ENCODE data around the gene ATG2A. TPM values are rescaled to one million over a fixed set of nuclear protein-coding genes. Genes with fewer than 3 reads are reported as not detected.
A peak's percentile ranks its signal among the peaks of the same experiment; 100 is the strongest.

ATG2A gene
- total and polyA plus RNA-seq, 9 donors, result 7.5 to 16.0 (median 12.2) TPM

DNA sequence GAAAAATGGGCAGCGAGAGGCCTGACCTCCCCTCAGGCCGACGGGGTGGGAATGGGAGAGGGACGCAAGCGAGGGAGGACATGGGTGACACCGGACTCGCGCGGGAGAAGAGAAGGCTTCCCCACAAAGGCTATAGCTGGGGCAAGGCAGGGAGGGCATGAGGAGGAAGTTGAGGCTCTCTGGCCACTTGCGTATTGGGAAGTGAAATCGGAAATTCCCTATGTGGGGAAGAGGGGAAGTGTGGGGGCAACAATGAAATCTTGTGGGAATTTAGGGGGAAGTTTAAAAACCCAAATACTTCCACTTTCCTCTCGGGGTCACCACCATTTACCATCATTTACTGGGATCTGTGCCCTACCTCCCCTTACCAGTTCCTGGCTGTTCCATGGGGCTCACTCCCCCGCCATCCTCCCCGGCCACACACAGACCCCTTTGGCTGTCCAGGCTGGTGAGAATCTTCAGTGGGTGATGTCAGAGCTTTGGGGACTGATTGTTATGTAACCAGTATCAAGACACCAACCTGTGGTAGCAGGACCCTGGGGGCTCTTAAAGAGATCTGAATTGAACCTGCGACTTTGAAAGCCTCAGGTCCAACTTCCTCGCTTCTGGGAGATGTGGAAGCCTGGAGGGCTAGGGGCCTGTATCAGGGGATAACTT lies 37.6 kb downstream of the ATG2A start:
- peaks cover 3% of the 10 kb centered on the region for H3K36me3 ChIP-seq (ENCODE audit: control insufficient read depth, insufficient read depth, low read length)
- DNase-seq, result peak; percentile 73
- WGBS (ENCODE audit: insufficient coverage), result 11% methylated on average over 11 of the region's 16 CpGs
- H3K4me1 ChIP-seq (ENCODE audit: control insufficient read depth, insufficient read depth, low read length), result peaks cover 44% of the 10 kb centered on the region
- peak overlapping the region; percentile 93 for H3K27ac ChIP-seq (ENCODE audit: low read length)
- no peaks in the 10 kb centered on the region for H3K27me3 ChIP-seq (ENCODE audit: control insufficient read depth, insufficient read depth, low read length)
- peak overlapping the region; percentile 84 for H3K4me3 ChIP-seq (ENCODE audit: low read length)
- no peaks in the 10 kb centered on the region for H3K9me3 ChIP-seq (replicated peaks; ENCODE audit: control insufficient read depth, low read depth, low read length)

DNA sequence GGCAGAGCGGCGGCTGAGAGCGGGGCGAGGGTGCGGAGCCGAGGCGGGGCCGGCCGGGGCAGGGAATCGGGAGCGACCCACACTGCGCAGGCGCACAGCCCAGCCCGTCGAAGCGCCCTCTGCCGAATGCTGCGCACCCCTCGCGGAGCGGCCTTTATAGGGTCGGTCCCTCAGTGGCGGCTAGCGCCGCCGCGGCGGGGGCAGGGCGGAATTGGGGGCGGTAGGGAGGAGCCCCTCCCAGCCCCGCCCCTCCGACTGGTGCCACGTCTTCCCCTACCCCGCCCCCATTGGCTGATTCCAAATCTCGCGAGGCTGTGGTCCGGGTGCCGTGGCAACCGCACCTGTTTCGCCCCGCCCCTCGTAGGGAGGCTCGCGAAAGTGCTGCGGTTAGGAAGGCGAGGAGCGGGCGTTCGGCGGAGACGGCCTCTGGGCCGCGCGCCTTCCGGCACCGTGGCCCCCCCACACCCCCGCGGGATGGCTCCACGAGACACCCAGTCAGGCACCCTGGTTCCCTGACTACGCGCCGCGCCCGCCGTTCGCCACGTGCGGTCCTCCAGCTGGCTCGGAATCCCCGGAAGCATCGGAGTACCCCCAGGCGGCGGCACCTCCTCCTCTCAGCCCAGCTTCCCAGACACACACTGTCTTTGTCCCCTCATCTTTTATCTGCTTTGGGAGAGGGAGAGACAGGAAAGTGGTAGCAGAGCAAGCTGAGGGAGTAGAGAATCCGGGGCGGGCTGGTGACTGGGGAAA lies 38.3 kb downstream of the ATG2A start, which contains the start of gene EHD1:
Gene EHD1 (minus strand): TSS at position 128 of the 750 bp plus-strand sequence. CDS start 157 bp downstream, outside the sequence.
- WGBS (ENCODE audit: insufficient coverage), result under 1% methylated on average over 50 of the region's 75 CpGs
- Histone ChIP-seq H3K4me3 (ENCODE audit: low read length) (peak within 1 kb of the TSS; percentile 84), H3K9me3 (replicated peaks; ENCODE audit: control insufficient read depth, low read depth, low read length) (no peaks in the 10 kb centered on the region), H3K36me3 (ENCODE audit: control insufficient read depth, insufficient read depth, low read length) (peaks cover 6% of the 10 kb centered on the region), H3K4me1 (ENCODE audit: control insufficient read depth, insufficient read depth, low read length) (peaks cover 47% of the 10 kb centered on the region), H3K27me3 (ENCODE audit: control insufficient read depth, insufficient read depth, low read length) (no peaks in the 10 kb centered on the region), H3K27ac (ENCODE audit: low read length) (peak within 1 kb of the TSS; percentile 93)
- DNase-seq, result peak; percentile 99

GRCh38 chr11:64878223-64878493 lies 38.9 kb downstream of the ATG2A start:
- Histone ChIP-seq H3K36me3 (ENCODE audit: control insufficient read depth, insufficient read depth, low read length) (peaks cover 11% of the 10 kb centered on the region), H3K27ac (ENCODE audit: low read length) (peak overlapping the region; percentile 86), H3K4me1 (ENCODE audit: control insufficient read depth, insufficient read depth, low read length) (peaks cover 51% of the 10 kb centered on the region), H3K4me3 (ENCODE audit: low read length) (peak overlapping the region; percentile 63), H3K9me3 (replicated peaks; ENCODE audit: control insufficient read depth, low read depth, low read length) (no peaks in the 10 kb centered on the region), H3K27me3 (ENCODE audit: control insufficient read depth, insufficient read depth, low read length) (no peaks in the 10 kb centered on the region)
- WGBS (ENCODE audit: insufficient coverage), result 0% methylated on average over 21 of the region's 21 CpGs
- no peak for DNase-seq

- Histone ChIP-seq H3K27me3 (ENCODE audit: control insufficient read depth, insufficient read depth, low read length) (no peaks in the 10 kb centered on the region), H3K4me1 (ENCODE audit: control insufficient read depth, insufficient read depth, low read length) (peaks cover 56% of the 10 kb centered on the region), H3K4me3 (ENCODE audit: low read length) (peak overlapping the region; percentile 63), H3K9me3 (replicated peaks; ENCODE audit: control insufficient read depth, low read depth, low read length) (no peaks in the 10 kb centered on the region), H3K36me3 (ENCODE audit: control insufficient read depth, insufficient read depth, low read length) (peaks cover 16% of the 10 kb centered on the region), H3K27ac (ENCODE audit: low read length) (peak overlapping the region; percentile 86)
- DNase-seq, result no peak
- WGBS (ENCODE audit: insufficient coverage), result under 1% methylated on average over 38 of the region's 41 CpGs
These were observed 39.4 kb downstream of the ATG2A start for GRCh38 chr11:64877390-64878222.

DNA sequence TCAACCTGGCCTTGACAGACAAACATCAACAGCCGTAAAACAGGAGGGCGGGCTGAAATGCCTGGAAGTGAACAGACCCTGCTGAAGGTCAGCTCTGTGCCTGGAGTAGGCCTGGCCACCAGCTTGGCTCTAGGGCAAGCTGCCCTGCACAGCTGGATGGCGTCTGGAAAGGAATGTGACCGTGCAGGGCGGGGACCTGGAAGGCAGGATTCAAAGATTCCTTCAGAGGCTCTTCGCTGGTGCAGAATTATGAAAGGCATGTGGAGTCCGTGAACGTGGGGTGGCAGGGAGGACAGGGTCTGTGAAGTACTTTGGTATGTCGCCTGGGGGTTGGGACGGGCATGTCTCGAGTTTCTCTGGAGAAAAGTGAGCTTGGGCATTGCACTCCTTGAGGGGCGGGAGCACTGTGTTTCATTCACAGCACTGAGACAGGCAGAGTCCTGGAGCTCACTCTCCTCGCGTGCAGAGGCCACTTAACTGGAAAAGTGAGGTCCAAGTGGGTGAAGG lies 40.1 kb downstream of the ATG2A start:
- Histone ChIP-seq H3K36me3 (ENCODE audit: control insufficient read depth, insufficient read depth, low read length) (peaks cover 22% of the 10 kb centered on the region), H3K27ac (ENCODE audit: low read length) (peak overlapping the region; percentile 86), H3K4me3 (ENCODE audit: low read length) (peak overlapping the region; percentile 63), H3K27me3 (ENCODE audit: control insufficient read depth, insufficient read depth, low read length) (no peaks in the 10 kb centered on the region), H3K4me1 (ENCODE audit: control insufficient read depth, insufficient read depth, low read length) (peaks cover 61% of the 10 kb centered on the region), H3K9me3 (replicated peaks; ENCODE audit: control insufficient read depth, low read depth, low read length) (no peaks in the 10 kb centered on the region)
- DNase-seq, result peak; percentile 73
- WGBS (ENCODE audit: insufficient coverage), result 14% methylated on average over 12 of the region's 14 CpGs

- H3K4me1 ChIP-seq (ENCODE audit: control insufficient read depth, insufficient read depth, low read length), result peaks cover 67% of the 10 kb centered on the region
These were observed 40.7 kb downstream of the ATG2A start for GRCh38 chr11:64876229-64876750.

DNA sequence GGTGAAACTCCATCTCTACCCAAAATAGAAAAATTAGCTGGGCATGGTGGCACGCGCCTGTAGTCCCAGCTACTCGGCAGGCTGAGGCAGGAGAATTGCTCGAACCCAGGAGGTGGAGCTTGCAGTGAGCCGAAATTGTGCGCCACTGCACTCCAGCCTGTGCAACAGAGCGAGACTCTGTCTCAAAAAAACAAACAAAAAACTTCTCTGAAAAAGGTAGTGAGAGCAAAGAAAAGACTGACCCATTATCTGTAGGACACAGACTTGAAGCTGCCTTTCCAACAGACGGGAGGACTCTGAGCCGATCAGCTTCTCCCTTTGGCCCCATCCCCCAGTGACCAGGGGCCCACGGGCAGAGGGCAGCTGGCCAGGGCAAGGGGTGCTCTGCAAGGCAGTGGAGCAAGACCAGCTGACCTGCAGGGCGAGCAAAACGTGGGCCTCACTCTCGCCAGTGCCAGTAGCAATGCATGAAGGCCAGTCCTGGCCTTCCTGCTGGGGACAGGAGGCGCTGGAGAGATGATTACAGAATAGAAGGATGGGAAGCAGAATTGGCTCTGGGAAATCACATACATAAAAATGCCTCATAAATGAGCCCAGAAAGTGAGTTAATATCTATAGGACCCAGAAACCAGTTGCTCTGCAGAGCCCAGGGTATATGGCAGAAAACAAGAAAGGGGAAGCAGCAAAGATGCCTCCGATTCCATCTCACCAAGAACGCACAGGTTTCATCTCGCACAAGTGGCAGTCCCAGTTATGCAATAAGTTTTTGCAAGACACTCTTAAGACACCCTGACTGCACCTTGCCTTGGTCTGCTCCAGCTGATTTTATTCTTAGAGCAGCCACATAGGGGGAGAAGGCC lies 41.4 kb downstream of the ATG2A start:
- no peaks in the 10 kb centered on the region for H3K27me3 ChIP-seq (ENCODE audit: control insufficient read depth, insufficient read depth, low read length)
- no peak for DNase-seq
- H3K4me3 ChIP-seq (ENCODE audit: low read length), result peak overlapping the region; percentile 63
- WGBS (ENCODE audit: insufficient coverage), result 40% methylated on average over 2 of the region's 17 CpGs
- no peaks in the 10 kb centered on the region for H3K9me3 ChIP-seq (replicated peaks; ENCODE audit: control insufficient read depth, low read depth, low read length)
- H3K27ac ChIP-seq (ENCODE audit: low read length), result peak overlapping the region; percentile 86
- H3K36me3 ChIP-seq (ENCODE audit: control insufficient read depth, insufficient read depth, low read length), result peaks cover 35% of the 10 kb centered on the region
- H3K4me1 ChIP-seq (ENCODE audit: control insufficient read depth, insufficient read depth, low read length), result peaks cover 71% of the 10 kb centered on the region

More at GRCh38 chr11:64876229-64876750, 40.7 kb downstream of the ATG2A start:
- Histone ChIP-seq H3K4me3 (ENCODE audit: low read length) (peak overlapping the region; percentile 63), H3K27ac (ENCODE audit: low read length) (peak overlapping the region; percentile 86), H3K9me3 (replicated peaks; ENCODE audit: control insufficient read depth, low read depth, low read length) (no peaks in the 10 kb centered on the region), H3K27me3 (ENCODE audit: control insufficient read depth, insufficient read depth, low read length) (no peaks in the 10 kb centered on the region), H3K36me3 (ENCODE audit: control insufficient read depth, insufficient read depth, low read length) (peaks cover 28% of the 10 kb centered on the region)
- WGBS (ENCODE audit: insufficient coverage), result 62% methylated on average over 8 of the region's 11 CpGs
- no peak for DNase-seq

- Histone ChIP-seq H3K4me3 (ENCODE audit: low read length) (no peak overlapping the region), H3K9me3 (replicated peaks; ENCODE audit: control insufficient read depth, low read depth, low read length) (no peaks in the 10 kb centered on the region), H3K36me3 (ENCODE audit: control insufficient read depth, insufficient read depth, low read length) (peaks cover 44% of the 10 kb centered on the region), H3K27me3 (ENCODE audit: control insufficient read depth, insufficient read depth, low read length) (no peaks in the 10 kb centered on the region), H3K4me1 (ENCODE audit: control insufficient read depth, insufficient read depth, low read length) (peaks cover 78% of the 10 kb centered on the region), H3K27ac (ENCODE audit: low read length) (peak overlapping the region; percentile 62)
- 67% methylated on average over 22 of the region's 29 CpGs for whole genome bisulfite sequencing (ENCODE audit: insufficient coverage)
- DNase-seq, result no peak
These were observed 42.4 kb downstream of the ATG2A start for GRCh38 chr11:64874308-64875240.
